BE2C (cell line): ENCODE data around the gene LTBP2.
A peak's percentile ranks its signal among the peaks of the same experiment; 100 is the strongest.

Experiments
- DNase-seq: peaks from one replicate; pipeline ENCODE4 v3.0.0-alpha.2; 2020
- H3K27me3 ChIP-seq: fragments of 250-450 bp; sonication (Bioruptor Pico); 2 replicates; pipeline ENCODE4 v1.5.1; 2020; ENCODE audit warnings: mild to moderate bottlenecking
- H3K36me3 ChIP-seq: fragments of 250-450 bp; sonication (Bioruptor Pico); 2 replicates; pipeline ENCODE4 v1.5.1; 2020; ENCODE audit warnings: mild to moderate bottlenecking
- H3K4me1 ChIP-seq: fragments of 250-450 bp; sonication (Bioruptor Pico); 2 replicates; pipeline ENCODE4 v1.5.1; 2020
- H3K4me3 ChIP-seq: 2 replicates; pipeline ENCODE4 v1.5.1; 2011; ENCODE audit warnings: low read depth, low read length
- H3K9me3 ChIP-seq: fragments of 250-450 bp; sonication (Bioruptor Pico); 2 replicates; pipeline ENCODE4 v1.5.1; 2020
- TF ChIP-seq, protein P1 (sequence below): IDR thresholded peaks from 2 replicates; pipeline ENCODE4 v1.5.1; 2012; ENCODE audit warnings: mild to moderate bottlenecking, low read depth, low read length

LTBP2 gene

GRCh38 chr14:74503291-74503937 is 108.6 kb downstream of the LTBP2 start:
- Histone ChIP-seq H3K9me3 (no peaks in the 10 kb centered on the region), H3K36me3 (no peaks in the 10 kb centered on the region), H3K4me1 (no peaks in the 10 kb centered on the region), H3K4me3 (no peak overlapping the region), H3K27me3 (no peaks in the 10 kb centered on the region)
- TF ChIP-seq, protein P1, sequence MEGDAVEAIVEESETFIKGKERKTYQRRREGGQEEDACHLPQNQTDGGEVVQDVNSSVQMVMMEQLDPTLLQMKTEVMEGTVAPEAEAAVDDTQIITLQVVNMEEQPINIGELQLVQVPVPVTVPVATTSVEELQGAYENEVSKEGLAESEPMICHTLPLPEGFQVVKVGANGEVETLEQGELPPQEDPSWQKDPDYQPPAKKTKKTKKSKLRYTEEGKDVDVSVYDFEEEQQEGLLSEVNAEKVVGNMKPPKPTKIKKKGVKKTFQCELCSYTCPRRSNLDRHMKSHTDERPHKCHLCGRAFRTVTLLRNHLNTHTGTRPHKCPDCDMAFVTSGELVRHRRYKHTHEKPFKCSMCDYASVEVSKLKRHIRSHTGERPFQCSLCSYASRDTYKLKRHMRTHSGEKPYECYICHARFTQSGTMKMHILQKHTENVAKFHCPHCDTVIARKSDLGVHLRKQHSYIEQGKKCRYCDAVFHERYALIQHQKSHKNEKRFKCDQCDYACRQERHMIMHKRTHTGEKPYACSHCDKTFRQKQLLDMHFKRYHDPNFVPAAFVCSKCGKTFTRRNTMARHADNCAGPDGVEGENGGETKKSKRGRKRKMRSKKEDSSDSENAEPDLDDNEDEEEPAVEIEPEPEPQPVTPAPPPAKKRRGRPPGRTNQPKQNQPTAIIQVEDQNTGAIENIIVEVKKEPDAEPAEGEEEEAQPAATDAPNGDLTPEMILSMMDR, result no peak
- no peak for DNase-seq

GRCh38 chr14:74502236-74503019 is 109.6 kb downstream of the LTBP2 start:
- TF ChIP-seq, protein P1, result peak; percentile 74
- peak; percentile 40 for DNase-seq
- no peaks in the 10 kb centered on the region for H3K4me1 ChIP-seq
- no peaks in the 10 kb centered on the region for H3K27me3 ChIP-seq
- no peak overlapping the region for H3K4me3 ChIP-seq
- H3K9me3 ChIP-seq, result no peaks in the 10 kb centered on the region
- no peaks in the 10 kb centered on the region for H3K36me3 ChIP-seq

DNA sequence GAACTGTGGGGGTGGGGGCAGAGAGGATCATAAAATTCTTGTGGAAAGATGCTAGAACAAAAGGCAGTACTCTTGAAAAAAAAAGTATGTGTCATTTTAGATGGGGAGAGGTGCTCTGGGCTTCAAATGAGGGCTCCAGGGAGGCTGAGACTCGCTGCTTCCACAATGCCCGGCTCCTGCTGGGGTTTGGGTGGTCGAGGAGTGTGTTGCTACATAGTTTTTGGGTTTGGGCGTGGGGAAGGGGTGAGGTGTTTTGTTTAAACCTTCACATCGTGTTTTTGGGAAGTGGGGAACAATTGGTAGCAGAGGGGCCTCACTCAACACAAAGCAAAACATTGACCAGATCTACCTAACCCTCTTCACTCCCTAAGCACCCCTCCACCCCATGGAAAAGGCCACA is 110.3 kb downstream of the LTBP2 start:
- no peak overlapping the region for H3K4me3 ChIP-seq
- TF ChIP-seq, protein P1, result no peak
- no peaks in the 10 kb centered on the region for H3K27me3 ChIP-seq
- H3K4me1 ChIP-seq, result no peaks in the 10 kb centered on the region
- no peaks in the 10 kb centered on the region for H3K9me3 ChIP-seq
- no peak for DNase-seq
- H3K36me3 ChIP-seq, result no peaks in the 10 kb centered on the region

- DNase-seq, result peak; percentile 85
- no peak overlapping the region for H3K4me3 ChIP-seq
Observed at GRCh38 chr14:74501135-74501614, 110.9 kb downstream of the LTBP2 start.

GRCh38 chr14:74500417-74501134 is 111.5 kb downstream of the LTBP2 start:
- no peak overlapping the region for H3K4me3 ChIP-seq
- no peaks in the 10 kb centered on the region for H3K4me1 ChIP-seq
- no peaks in the 10 kb centered on the region for H3K36me3 ChIP-seq
- TF ChIP-seq, protein P1, result no peak
- no peaks in the 10 kb centered on the region for H3K27me3 ChIP-seq
- H3K9me3 ChIP-seq, result no peaks in the 10 kb centered on the region
- no peak for DNase-seq

More at GRCh38 chr14:74501135-74501614, 110.9 kb downstream of the LTBP2 start:
- Histone ChIP-seq H3K4me1 (no peaks in the 10 kb centered on the region), H3K9me3 (no peaks in the 10 kb centered on the region), H3K36me3 (no peaks in the 10 kb centered on the region), H3K27me3 (no peaks in the 10 kb centered on the region)
- TF ChIP-seq, protein P1, result peak; percentile 93
